PC-3 (cell line): Measurements from ENCODE around the gene SAMD9L. TPM values are rescaled to one million over a fixed set of nuclear protein-coding genes. Genes with fewer than 3 reads are reported as not detected.
A peak's percentile ranks its signal among the peaks of the same experiment; 100 is the strongest.

Source experiments
- ATAC-seq: fragments of 200-7000 bp; cut with Tn5 transposase; 2 replicates; pipeline ENCODE4 v1.9.1; 2020; ENCODE audit warnings: mild to moderate bottlenecking, moderate library complexity
- BruUV-seq: library from RNA; stranded (reverse); fragments of 400-500 nt; replicated peaks from 2 replicates; lab custom pipeline; 2021; lab: Mats Ljungman, UMichigan
- CTCF ChIA-PET: fragments of 300-600 bp; sonication (Branson Sonifier 250); formaldehyde crosslinking; loops from one replicate; lab custom pipeline; 2022; ENCODE audit warnings: antibody characterized with exemption; lab: Charles Lee
- POLR2A ChIA-PET: fragments of 300-600 bp; sonication (Branson Sonifier 250); formaldehyde crosslinking; loops from one replicate; lab custom pipeline; 2022; ENCODE audit warnings: antibody characterized with exemption; ENCODE audit not compliant: unreplicated experiment; lab: Charles Lee
- DNase-seq: peaks from one replicate; pipeline ENCODE4 v3.0.0-alpha.2; 2015
- H2AFZ ChIP-seq: fragments of 300-600 bp; sonication (generic); 2 replicates; pipeline ENCODE4 v1.6.0; 2016; ENCODE audit warnings: antibody characterized with exemption, low read length
- H3F3A ChIP-seq: fragments of 300-600 bp; sonication (generic); one replicate; pipeline ENCODE4 v1.6.0; 2017; ENCODE audit warnings: antibody characterized with exemption, low read length, control low read depth, mild to moderate bottlenecking; ENCODE audit not compliant: unreplicated experiment
- H3K27ac ChIP-seq: fragments of 300-600 bp; sonication (generic); 2 replicates; pipeline ENCODE4 v1.5.1; 2016; ENCODE audit warnings: mild to moderate bottlenecking, low read length
- H3K27me3 ChIP-seq: fragments of 300-600 bp; sonication (generic); 2 replicates; pipeline ENCODE4 v1.6.1; 2016; ENCODE audit warnings: low read length, mixed read lengths
- H3K36me3 ChIP-seq: fragments of 300-600 bp; sonication (generic); 2 replicates; pipeline ENCODE4 v1.6.1; 2016; ENCODE audit warnings: low read depth, mixed run types, low read length, mixed read lengths
- H3K4me1 ChIP-seq: fragments of 300-600 bp; sonication (generic); 2 replicates; pipeline ENCODE4 v1.5.1; 2016; ENCODE audit warnings: low read length; ENCODE audit not compliant: insufficient read depth
- H3K4me2 ChIP-seq: fragments of 300-600 bp; sonication (generic); 2 replicates; pipeline ENCODE4 v1.6.0; 2016; ENCODE audit warnings: low read length
- H3K4me3 ChIP-seq: fragments of 300-600 bp; sonication (generic); 2 replicates; pipeline ENCODE4 v1.5.1; 2016; ENCODE audit warnings: mild to moderate bottlenecking, low read length, mixed read lengths
- H3K79me2 ChIP-seq: fragments of 300-600 bp; sonication (generic); 2 replicates; pipeline ENCODE4 v1.6.1; 2017; ENCODE audit warnings: low read length, mixed read lengths
- H3K9ac ChIP-seq: fragments of 300-600 bp; sonication (generic); 2 replicates; pipeline ENCODE4 v1.6.0; 2016; ENCODE audit warnings: mild to moderate bottlenecking, low read length
- H3K9me2 ChIP-seq: fragments of 300-600 bp; sonication (generic); replicated peaks from 2 replicates; pipeline ENCODE4 v1.6.1; 2016; ENCODE audit warnings: mixed run types, low read length, mixed read lengths
- H3K9me3 ChIP-seq: fragments of 300-600 bp; sonication (generic); 2 replicates; pipeline ENCODE4 v1.6.1; 2016; ENCODE audit warnings: low read length, mixed read lengths
- H4K20me1 ChIP-seq: fragments of 300-600 bp; sonication (generic); 2 replicates; pipeline ENCODE4 v1.6.1; 2016; ENCODE audit warnings: low read length, mixed read lengths
- CTCF ChIP-seq: fragments of 300-600 bp; sonication (generic); conservative IDR thresholded peaks from 2 replicates; pipeline ENCODE4 v1.5.1; 2017; ENCODE audit warnings: antibody characterized with exemption, low read depth, mild to moderate bottlenecking, low read length
- EZH2 ChIP-seq: fragments of 300-600 bp; sonication (generic); IDR thresholded peaks from one replicate; pipeline ENCODE4 v1.6.1; 2017; ENCODE audit warnings: antibody characterized with exemption, mild to moderate bottlenecking, low read length; ENCODE audit not compliant: unreplicated experiment
- EZH2phosphoT487 ChIP-seq: fragments of 300-600 bp; sonication (generic); IDR thresholded peaks from 2 replicates; pipeline ENCODE4 v1.6.1; 2018; ENCODE audit warnings: mild to moderate bottlenecking, antibody characterized with exemption, low read length, borderline replicate concordance
- intact Hi-C: fragments of 100-400 bp; cut with micrococcal nuclease; formaldehyde crosslinking; loops from 2 replicates; pipeline ENCODE4 v1.9.0; 2023
- total RNA-seq: library from RNA; depleted of rRNA; stranded (reverse); fragments of >200 nt; gene quantifications from 2 replicates; pipeline ENCODE4 v1.2.3, GENCODE V29; 2014

Gene SAMD9L
- total RNA-seq, 1 experiment from 2014 or later, result 2.8 TPM

GRCh38 chr7:93145354-93145753, 2.8 kb downstream of the SAMD9L start:
- ATAC-seq (no peak), DNase-seq (no peak)
- intact Hi-C loops, result no loop called here
- Histone ChIP-seq H3K4me2 (no peak overlapping the region), H3K4me1 (peaks cover 41% of the 10 kb centered on the region), H3F3A (no peaks in the 10 kb centered on the region), H3K9me2 (no peaks in the 10 kb centered on the region), H3K36me3 (no peaks in the 10 kb centered on the region), H4K20me1 (no peaks in the 10 kb centered on the region), H3K9me3 (no peaks in the 10 kb centered on the region), H2AFZ (no peak overlapping the region), H3K4me3 (no peak overlapping the region), H3K9ac (no peak overlapping the region), H3K79me2 (no peaks in the 10 kb centered on the region), H3K27ac (no peak overlapping the region), H3K27me3 (no peaks in the 10 kb centered on the region)
- BruUV-seq, result no TSS peak
- TF ChIP-seq EZH2phosphoT487, result no peak
- no peak for TF ChIP-seq CTCF
- no peak for TF ChIP-seq EZH2
- POLR2A ChIA-PET, result no interaction called here
- CTCF ChIA-PET, result no interaction called here

- no peaks in the 10 kb centered on the region for H3K9me2 ChIP-seq
- no peak for TF ChIP-seq CTCF
- TF ChIP-seq EZH2phosphoT487, result no peak
- TF ChIP-seq EZH2, result no peak
- H3K4me3 ChIP-seq, result no peak overlapping the region
- ChIA-PET POLR2A (no interaction called here), CTCF (no interaction called here)
- H3K27ac ChIP-seq, result peak overlapping the region; percentile 66
- no peaks in the 10 kb centered on the region for H3K9me3 ChIP-seq
- peak; percentile 78 for ATAC-seq
- no peak overlapping the region for H2AFZ ChIP-seq
- H3K27me3 ChIP-seq, result no peaks in the 10 kb centered on the region
- no peaks in the 10 kb centered on the region for H3F3A ChIP-seq
- DNase-seq, result peak; percentile 46
- intact Hi-C loops, result no loop called here
- peak overlapping the region; percentile 4; the same call in 1 of the 2 replicates for H3K9ac ChIP-seq
- peaks cover 17% of the 10 kb centered on the region for H3K4me1 ChIP-seq
- no TSS peak for BruUV-seq
- H3K79me2 ChIP-seq, result no peaks in the 10 kb centered on the region
- H4K20me1 ChIP-seq, result no peaks in the 10 kb centered on the region
- no peaks in the 10 kb centered on the region for H3K36me3 ChIP-seq
- 0 out of 2 replicates have a peak overlapping the region, but pooled peaks have one; percentile 6 for H3K4me2 ChIP-seq
Observed at GRCh38 chr7:93142127-93142526, 6.1 kb downstream of the SAMD9L start.

GRCh38 chr7:93140582-93141191, 7.5 kb downstream of the SAMD9L start:
- no peak overlapping the region for H3K9ac ChIP-seq
- BruUV-seq, result no TSS peak

More at GRCh38 chr7:93140582-93141191, 7.5 kb downstream of the SAMD9L start:
- Histone ChIP-seq H3K27me3 (no peaks in the 10 kb centered on the region), H2AFZ (no peak overlapping the region), H3K4me1 (peaks cover 13% of the 10 kb centered on the region), H4K20me1 (no peaks in the 10 kb centered on the region), H3K27ac (no peak overlapping the region), H3K79me2 (no peaks in the 10 kb centered on the region), H3K9me3 (no peaks in the 10 kb centered on the region), H3F3A (no peaks in the 10 kb centered on the region), H3K36me3 (no peaks in the 10 kb centered on the region), H3K9me2 (no peaks in the 10 kb centered on the region), H3K4me3 (no peak overlapping the region), H3K4me2 (no peak overlapping the region)
- CTCF ChIA-PET, result no interaction called here
- POLR2A ChIA-PET, result no interaction called here
- no peak for ATAC-seq
- no peak for TF ChIP-seq CTCF
- no peak for TF ChIP-seq EZH2
- no peak for TF ChIP-seq EZH2phosphoT487
- intact Hi-C loops, result no loop called here
- DNase-seq, result no peak
